NAMALWA (cell line): ENCODE results near the gene ABCA3.
A peak's percentile ranks its signal among the peaks of the same experiment; 100 is the strongest.

Source experiments
- DNase-seq: peaks from one replicate; pipeline ENCODE4 v3.0.0-alpha.2; 2015; ENCODE audit warnings: low spot score

The ABCA3 gene

DNA sequence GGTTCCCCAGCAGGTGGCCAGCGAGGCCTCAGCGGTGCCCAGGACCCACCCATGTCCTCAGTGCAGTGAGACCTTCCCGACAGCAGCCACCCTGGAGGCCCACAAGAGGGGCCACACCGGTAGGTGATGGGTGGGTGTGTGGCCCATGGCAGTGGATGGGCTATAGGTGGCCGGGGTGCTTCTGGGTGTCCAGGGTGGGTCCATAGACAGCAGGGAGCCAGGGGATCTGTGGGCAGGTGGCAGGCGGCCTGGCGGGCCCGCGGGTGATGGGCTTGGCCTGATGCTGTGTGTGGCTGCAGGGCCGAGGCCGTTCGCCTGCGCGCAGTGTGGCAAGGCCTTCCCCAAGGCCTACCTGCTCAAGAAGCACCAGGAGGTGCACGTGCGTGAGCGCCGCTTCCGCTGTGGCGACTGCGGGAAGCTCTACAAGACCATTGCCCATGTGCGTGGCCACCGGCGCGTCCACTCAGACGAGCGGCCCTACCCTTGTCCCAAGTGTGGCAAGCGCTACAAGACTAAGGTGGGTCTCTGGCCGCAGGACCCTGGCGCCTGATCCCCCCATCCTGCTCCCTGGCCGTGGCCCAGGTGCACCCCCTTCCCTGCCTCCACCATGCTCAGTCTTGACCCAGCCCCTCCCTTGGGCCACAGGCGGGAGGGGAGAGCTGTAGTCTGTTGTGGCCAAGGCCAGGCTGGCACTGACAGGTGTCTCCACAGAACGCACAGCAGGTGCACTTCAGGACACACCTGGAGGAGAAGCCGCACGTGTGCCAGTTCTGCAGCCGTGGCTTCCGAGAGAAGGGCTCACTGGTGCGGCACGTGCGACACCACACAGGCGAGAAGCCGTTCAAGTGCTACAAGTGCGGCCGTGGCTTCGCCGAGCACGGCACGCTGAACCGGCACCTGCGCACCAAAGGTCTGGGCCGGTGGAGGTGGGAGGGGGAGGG lies 106.4 kb downstream of the ABCA3 start:
- DNase-seq, result peak; percentile 73

DNA sequence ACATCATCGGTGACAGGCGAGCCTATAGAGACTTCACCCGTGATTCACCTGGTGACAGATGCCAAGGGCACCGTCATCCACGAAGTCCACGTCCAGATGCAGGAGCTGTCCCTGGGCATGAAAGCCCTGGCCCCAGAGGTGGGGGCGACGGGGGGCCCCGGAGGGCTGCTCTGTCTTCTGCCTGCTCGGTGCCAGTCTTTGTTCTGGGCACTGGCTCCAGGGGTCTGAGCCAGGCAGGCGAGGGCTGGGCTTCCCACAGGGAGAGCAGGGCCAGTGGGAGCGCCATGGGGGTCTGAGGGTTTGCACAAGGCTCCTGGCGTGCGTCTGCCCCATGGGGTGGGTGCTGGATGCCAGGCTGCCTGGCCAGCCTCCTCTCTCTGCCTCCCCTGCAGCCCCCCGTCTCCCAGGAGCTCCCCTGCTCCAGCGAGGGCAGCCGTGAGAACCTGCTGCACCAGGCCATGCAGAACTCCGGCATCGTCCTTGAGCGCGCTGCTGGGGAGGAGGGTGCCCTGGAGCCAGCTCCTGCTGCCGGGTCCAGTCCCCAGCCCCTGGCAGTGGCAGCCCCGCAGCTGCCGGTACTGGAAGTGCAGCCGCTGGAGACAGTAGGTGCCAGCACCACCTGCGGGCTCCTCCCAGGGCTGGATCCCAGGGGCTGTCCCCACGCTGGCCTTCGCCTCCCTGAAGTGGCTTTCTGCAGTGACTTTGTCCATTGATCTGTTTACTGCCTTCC lies 107.3 kb downstream of the ABCA3 start:
- DNase-seq, result no peak

DNA sequence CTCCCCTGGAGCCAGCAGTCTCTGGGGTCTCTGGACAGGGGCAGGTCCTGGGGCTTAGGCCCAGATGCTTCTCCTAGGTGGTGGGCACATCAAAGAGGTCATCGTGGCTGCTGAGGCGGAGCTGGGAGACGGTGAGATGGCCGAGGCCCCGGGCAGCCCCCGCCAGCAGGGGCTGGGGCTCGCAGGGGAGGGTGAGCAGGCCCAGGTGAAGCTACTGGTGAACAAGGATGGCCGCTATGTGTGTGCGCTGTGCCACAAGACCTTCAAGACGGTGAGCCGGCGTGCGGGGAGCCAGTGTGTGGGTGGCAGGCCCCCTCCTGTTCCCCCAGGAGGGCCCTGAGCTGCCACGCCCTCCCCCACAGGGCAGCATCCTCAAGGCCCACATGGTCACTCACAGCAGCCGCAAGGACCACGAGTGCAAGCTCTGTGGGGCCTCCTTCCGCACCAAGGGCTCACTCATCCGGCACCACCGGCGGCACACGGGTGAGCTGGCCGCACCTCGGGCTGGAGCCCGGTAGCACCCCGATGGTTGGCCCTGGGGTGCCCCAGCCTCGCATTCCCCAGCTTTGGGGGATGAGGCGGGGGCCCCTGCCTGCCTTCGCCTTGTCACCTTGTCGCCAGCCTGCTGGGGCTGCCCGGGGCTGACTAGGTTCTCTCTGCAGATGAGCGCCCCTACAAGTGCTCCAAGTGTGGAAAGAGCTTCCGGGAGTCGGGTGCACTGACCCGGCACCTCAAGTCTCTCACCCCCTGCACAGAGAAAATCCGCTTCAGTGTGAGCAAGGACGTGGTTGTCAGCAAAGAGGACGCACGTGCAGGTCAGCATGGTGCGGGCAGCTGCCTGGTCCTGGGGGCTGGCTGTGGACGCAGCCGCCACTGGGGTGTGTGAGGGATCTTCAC lies 108.2 kb downstream of the ABCA3 start:
- no peak for DNase-seq

DNA sequence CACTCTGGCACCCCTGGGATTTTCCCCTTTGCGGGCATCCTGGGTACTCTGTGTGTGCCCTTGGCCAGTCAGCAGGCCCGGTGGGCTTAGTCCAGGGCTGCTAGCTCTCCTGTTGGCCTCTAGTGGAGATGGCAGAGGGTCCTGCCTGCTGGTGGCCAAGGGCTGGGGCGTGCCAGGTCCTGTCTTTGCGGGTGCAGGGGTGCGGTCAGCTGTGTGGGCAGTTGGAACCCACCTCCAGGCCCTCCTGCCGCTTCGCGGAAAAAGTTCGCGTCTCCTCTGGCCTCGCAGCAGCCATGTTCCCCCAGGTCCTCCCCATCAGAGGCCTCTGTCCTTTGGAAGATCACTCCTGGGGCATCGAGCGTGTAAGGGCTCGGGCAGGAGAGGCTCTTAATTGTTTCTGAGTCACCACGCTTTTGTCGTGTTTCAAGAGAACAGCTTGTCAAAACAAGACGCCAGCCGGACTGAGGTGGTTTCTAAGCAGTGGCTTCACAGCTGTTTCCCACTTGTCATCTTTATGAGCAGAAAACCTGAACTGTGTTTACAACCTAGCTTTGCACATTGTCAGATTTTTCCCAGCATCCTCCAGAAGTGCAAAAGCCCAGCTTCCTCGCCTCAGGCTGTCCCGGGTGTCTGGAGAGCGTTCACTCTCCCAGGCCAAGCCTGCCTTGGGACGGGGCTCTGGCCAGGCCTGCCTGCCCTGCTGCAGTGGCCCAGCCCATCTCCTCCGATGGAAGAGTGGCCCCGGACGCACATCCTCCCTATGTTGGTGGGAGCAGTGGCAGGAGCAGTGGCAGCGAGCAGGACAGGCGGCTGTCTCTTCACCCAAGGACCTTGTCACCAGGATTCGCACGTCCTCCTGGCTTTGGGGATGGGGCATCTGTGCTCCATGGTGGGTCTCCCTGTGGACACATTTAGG lies 109.3 kb downstream of the ABCA3 start:
- DNase-seq, result no peak

DNA sequence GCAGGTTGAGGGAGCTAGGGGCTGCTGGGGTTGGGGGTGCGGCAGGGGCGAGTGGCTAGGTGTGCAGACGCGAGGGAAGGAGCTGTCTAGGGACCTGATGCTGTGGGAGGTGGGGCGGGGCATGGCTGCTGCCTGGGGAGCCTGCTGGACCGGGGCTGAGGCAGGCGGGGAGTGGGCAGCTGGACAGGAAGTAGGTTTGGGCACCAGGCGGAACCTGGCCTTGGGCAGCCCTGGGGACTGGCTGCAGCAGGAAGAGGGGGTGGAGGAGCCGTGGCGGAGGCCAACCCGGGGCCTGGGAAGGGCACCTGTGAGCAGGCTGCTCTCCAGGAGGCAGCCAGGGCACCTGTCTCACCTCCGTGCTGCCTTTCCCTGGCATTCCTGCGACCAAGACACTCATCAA lies 110.2 kb downstream of the ABCA3 start:
- no peak for DNase-seq

DNA sequence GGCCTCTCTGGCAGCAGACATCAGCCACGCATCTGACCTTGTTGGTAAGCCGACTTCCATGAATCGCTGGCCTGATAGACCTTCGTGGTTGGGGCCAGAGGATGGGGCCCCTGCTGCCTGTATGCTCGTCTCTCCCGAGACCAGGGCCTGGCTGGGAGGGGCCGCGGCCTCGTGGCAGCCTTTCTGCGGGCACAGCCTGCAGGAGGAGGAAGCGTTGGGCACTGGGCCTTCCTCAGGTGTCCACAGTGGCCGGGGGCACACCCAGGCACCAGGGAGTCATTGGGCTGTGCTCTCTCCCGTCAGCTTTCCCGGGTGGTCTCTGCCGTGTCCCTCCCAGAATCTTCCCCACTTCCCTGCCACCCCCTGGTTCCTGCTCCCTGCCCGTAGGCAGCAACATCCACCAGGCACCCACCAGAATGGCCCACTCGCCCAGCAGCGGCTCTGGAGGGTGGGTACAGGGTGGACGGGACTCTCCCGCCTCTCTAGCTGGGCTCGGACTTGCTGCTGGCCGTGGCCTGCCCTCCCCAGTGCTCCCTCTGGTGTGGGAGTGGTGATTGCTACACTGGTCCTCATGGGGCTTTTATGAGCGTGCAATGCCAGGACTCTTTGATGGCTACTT lies 110.8 kb downstream of the ABCA3 start:
- DNase-seq, result no peak

DNA sequence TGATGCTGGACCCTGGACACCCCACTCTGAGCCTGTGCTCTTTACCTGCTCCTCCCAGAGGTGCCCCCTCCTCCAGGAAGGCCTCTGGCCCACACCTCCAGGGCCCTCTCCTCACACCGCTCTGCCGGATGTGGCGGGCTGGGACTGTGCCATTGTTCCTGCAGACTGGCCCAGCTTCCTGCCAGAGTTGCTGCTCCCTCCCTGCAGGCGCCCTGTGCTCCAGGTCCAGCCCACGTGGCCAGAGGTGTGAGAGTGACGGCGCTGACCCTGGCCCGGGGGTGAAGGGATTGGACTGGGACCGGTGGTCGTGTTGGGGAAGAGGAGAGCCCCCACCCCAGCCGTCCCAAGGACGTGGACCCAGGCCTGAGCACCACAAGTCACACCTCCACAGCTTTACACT lies 111.4 kb downstream of the ABCA3 start:
- DNase-seq, result no peak

DNA sequence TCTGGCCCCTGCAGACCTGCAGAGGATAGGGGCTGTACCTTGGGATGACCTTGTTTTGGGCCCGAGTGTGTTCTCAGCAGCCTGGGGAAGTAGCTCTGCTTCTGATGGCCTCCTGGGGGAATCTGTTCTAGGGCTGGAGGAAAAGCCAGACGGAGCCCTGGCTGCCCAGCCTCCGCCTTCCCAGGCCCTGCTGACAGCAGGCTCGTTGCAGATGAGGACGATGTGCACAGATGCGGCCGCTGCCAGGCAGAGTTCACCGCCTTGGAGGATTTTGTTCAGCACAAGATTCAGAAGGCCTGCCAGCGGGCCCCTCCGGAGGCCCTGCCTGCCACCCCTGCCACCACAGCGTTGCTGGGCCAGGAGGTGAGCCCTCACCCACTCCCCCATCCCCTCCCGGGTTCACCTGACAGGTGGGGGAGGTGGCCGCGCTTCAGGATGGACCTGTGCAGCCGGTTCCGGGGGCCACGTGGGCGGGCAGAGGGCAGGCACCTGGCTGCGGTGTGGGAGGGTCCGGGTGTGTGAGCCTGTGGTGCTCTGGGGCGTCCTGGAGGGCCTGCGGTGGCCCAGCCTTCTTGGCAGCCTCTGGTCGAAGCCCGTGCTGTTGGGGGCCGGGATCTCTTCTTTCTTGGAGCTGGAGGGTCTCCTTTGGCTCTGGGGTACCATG lies 112.2 kb downstream of the ABCA3 start:
- no peak for DNase-seq

DNA sequence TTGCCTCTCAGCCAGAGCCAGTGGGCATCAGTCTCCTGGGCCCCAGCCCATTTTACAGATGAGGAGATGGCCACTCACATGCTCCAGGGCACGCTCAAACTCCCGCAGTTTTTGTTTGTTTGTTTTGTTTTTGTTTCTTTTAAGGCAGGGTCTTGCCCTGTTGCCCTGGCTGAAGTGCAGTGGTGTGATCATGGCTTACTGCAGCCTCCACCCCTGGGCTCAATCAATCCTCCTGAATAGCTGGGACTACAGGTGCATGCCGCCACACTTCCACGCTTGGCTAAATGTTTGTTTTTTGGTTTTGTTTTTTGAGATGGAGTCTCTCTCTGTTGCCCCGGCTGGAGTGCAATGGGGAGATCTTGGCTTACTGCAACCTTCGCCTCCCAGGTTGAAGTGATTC lies 113.6 kb downstream of the ABCA3 start:
- no peak for DNase-seq

DNA sequence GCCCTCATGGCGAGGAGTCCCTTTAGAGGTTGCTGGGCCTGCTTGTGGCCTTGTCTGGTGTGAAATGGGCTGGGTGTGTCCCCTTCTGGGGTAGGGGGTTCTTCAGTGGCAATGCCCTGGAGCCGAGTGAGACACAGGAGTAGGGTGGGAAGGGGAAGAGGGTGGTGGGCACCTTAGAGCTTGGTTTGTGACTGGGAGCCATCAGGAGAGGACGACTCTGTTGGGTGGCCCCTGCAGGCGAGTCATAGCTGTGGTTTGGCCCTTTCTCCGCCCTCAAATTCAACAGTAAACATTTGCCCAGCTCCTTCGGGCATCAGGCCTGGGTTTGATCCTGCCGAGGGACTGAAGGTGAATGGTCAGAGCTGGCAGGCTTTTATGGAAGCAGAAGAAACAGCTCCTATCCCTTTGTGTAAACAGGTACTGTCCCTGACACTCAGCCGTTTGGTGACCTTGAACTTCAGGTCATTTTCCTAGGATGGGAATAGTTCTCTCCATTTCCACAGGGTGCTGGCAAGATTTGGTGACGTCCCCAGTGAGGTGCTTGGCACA lies 114.2 kb downstream of the ABCA3 start:
- DNase-seq, result no peak
